Stimulated activated CD4-positive, alpha-beta T cell treated with anti-CD3 and anti-CD28 coated beads, Interleukin-4, amount 100 ng/mL, for 1 hour (primary cell): ENCODE measurements around the gene SETDB2.

Experiments
- DNase-seq: peaks from one replicate; pipeline ENCODE4 v3.0.0-alpha.2; 2020

The SETDB2 gene

DNA sequence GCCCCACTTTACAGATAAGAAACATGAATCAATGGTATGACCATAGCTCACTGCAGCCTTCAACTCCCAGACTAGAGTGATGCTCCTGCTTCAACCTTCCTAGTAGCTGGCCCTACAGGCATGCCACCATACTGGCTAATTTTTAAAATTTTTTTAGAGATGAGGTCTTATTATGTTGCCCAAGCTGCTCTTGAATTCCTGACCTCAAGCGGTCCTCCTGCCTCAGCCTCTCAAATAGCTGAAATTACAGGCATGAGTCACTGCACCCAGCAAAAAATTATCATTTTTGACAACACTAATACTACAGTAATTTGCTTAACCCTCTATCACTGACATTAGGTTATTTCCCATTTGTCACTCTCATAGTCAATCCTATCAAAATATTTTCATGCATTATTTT lies 15.0 kb upstream of the SETDB2 start:
- no peak for DNase-seq

DNA sequence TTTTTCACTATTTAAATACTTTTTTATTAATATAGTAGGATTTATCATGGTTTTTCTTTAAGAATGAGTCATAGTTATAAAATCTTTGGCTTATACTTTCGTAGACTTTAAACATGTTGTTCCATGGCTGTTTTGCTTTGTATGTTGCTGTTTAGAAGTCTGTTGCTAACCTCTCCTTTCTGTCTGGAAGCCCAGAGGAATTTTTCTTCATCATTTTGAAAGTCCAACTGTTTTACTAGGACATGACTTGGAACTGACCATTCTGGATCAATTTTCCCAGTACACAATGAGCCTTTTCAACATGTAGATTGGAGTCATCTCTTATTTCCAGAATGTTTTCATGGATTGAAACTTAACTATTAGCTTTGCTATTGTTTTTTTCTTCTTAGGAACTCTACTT lies 8.1 kb upstream of the SETDB2 start:
- no peak for DNase-seq

- DNase-seq, result no peak
Observed at GRCh38 chr13:49436890-49437289, 7.2 kb upstream of the SETDB2 start.

GRCh38 chr13:49437705-49438104 lies 6.4 kb upstream of the SETDB2 start:
- no peak for DNase-seq

GRCh38 chr13:49439609-49440008 lies 4.5 kb upstream of the SETDB2 start:
- DNase-seq, result no peak

DNA sequence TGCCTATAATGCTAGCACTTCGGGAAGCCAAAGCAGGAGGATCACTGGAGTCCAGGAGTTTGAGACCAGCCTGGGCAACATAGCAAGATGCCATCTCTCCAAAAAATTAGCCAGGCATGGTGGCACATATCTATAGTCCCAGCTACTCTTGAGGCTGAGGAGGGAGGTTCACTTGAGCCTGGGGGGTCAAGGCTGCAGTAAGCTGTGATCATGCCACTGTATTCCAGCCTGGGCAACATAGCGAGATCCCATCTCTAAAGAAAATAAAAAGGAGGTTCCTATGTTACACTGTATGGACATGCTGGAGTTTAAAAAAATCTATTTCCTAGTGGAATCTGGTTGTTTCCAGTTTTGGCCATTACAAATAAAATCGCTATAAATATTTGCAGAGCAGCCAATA lies 2.8 kb upstream of the SETDB2 start:
- no peak for DNase-seq

GRCh38 chr13:49441846-49442245 lies 2.2 kb upstream of the SETDB2 start:
- no peak for DNase-seq

DNA sequence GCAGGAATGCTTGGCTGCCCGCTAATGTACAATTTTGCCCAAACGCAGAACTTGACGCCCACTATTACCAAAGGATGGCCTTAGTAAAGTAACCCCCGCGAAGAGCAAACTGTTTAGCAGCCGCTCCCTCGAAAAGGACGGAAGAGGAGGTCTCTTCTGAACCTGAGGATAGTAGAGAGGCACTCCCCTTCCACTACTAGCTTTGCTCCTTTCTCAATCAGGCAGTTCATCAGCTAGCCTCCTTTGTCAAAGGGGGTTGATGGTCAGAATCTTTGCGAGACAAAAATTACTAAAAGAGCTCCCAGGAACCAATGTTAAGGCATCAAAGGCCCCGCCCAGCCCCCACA lies 744 bp upstream of the SETDB2 start:
- DNase-seq, result no peak

- peak; percentile 2 for DNase-seq
Observed at GRCh38 chr13:49444524-49445395, 686 bp downstream of the SETDB2 start.

GRCh38 chr13:49446473-49446872 lies 2.4 kb downstream of the SETDB2 start:
- DNase-seq, result no peak

DNA sequence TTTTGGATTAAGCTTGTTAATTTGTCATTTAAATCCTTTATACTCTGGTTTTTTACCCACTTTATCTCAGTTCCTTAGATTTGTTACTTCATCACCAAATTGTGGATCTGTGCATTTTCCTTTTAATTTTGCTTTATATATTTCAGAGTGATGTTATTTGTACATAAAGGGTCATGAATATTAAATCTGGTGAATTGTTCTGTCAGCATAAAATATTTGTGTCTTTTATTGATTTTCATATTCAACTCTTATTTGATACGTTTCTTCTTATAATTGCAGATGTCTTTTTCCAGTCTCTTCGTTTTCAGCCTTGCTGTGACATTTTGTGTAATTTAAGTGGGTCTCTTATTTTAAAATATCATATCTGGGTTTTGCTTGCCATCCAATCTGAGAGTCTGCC lies 4.7 kb downstream of the SETDB2 start:
- no peak for DNase-seq

DNA sequence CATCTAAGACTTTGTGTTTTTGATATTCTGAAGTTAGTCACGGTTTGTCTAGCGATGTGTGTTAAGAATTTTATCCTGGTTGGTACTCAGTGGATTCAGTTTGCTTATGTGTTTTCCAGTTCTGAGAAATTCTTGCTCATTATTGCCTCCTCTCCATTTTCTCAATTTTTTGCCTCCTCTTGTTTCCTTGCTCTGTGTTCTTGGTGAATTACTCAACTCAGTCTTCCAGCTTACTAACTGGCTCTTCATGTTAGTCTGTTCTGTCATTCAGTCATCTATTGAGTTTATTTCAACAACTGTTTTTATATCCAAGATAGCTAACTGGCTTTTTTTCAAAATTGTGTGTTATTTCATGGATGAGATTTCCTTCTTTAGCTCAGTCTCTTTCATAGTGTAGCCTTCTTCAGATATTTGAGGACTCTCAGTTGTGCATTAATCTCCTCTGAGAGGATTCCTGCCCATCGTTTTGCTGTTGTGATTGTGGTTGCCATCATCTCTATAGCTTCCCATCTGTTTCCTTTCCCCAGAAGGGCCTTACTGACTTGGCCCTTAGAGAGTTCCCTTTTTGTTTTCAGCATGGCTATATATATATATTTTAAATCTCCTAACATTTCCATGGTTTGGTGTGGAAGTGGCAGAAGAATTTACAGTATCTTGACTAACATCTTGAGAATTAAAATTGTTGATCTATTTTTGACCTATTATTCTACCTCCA lies 6.2 kb downstream of the SETDB2 start:
- no peak for DNase-seq

- no peak for DNase-seq
Observed at GRCh38 chr13:49452725-49453457, 8.8 kb downstream of the SETDB2 start.

GRCh38 chr13:49453465-49453864 lies 9.4 kb downstream of the SETDB2 start:
- no peak for DNase-seq

GRCh38 chr13:49454388-49455006 lies 10.4 kb downstream of the SETDB2 start:
- DNase-seq, result no peak

DNA sequence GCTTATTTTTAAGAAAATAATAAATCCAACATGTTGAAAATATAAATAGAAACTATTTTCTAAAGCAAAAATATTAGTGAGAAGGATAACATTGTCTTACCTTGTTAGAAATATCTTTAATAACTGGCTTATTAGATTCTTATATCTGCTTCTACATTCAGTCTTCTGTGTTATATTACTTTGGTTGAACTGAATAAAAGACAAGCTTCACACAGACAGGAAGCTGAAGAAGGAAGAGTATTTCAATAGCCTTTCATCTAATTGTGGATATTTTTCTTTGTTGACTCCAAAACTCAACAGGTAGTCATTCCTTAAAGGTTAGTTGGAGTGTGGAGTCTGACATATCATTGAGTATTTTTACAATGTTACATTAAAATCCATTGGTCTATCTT lies 10.9 kb downstream of the SETDB2 start:
- DNase-seq, result no peak

GRCh38 chr13:49456156-49456555 lies 12.1 kb downstream of the SETDB2 start:
- DNase-seq, result no peak

GRCh38 chr13:49457221-49457620 lies 13.1 kb downstream of the SETDB2 start:
- no peak for DNase-seq

- DNase-seq, result no peak
Observed at GRCh38 chr13:49459580-49459979, 15.5 kb downstream of the SETDB2 start.

GRCh38 chr13:49464085-49464484 lies 20.0 kb downstream of the SETDB2 start:
- DNase-seq, result no peak

DNA sequence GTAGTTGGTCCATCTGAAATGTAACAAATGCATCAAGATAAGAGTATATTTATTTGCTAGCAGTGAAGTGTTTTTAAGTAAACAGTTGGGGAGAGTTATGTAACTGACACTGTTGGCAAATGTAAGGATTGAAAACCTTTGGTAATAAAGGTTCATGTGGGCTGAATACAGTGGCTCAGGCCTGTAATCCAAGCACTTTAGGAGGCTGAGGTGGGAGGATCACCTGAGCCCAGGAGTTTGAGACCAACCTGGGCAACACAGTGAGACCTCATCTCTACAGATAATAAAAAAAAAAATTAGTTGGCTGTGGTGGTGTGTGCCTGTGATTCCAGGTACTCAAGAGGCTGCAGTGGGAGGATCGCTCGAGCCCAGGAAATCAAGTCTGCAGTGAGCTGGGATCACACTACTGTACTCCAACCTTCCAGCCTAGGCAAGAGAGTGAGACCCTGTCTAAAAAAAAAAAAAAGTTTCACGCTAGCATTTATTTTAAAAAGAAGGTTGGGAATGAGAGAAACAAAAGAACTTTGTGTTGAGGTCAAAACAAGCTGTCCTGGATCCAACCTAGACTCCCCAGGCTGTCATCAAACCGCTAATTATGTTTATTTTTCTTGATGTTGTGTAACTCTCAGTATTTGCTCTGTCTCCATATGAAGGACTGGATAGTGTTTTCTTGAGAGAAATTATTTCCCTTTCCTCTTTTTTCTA lies 20.7 kb downstream of the SETDB2 start:
- no peak for DNase-seq

- no peak for DNase-seq
Observed at GRCh38 chr13:49466292-49466838, 22.3 kb downstream of the SETDB2 start.
